GM12875 (cell line): ENCODE results near the gene KRTAP5-1.

Source experiments
- H3K4me3 ChIP-seq: one replicate; pipeline ENCODE4 v1.5.1; 2011; ENCODE audit warnings: low read depth, low read length, control low read depth
- CTCF ChIP-seq: IDR thresholded peaks from 2 replicates; pipeline ENCODE4 v1.5.1; 2011; ENCODE audit warnings: low read depth, mild to moderate bottlenecking, control low read depth, inconsistent platforms, low read length, moderate library complexity, borderline replicate concordance; ENCODE audit not compliant: insufficient read depth

Gene KRTAP5-1

DNA sequence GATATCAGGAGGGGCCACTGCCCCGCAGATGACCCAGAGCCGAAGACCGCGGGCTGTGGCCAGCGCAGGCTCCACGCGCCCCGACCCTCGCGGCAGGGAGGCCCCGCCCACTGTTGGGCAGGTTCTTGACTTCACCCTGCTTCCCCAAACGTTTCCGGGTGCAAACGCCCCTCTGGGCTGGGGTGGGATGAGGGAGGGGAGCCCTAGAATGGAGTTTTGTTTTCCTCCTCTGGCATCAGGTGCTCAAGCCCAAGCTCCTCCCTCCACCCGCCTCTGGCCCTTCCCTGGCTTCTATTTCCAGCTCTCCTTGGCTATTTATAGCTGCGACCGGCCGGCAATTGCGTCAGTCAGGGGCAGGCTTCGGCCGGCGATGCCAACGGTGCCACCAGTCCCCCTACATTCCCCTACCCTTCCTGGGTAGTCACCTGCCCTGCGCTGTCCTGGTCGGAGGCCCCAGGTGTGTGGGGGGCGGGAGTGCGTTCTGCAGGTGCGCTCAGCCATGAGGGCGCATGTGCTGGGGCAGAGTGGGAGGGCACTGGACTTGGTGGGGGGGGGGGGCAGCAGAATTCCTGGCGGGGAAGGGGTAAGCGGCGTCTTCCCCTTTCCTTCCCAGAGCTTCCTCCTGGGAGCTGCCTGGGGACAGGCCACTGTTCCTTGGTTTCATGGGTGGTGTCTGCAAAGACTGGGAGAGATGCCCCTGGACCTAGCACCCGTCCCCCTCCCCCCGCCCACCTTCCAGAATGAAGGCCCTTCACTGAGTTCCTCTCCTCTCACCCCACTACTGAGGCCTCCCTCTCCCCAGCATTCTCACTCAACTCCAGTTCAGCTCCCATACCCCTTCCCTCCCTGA is 36.6 kb downstream of the KRTAP5-1 start:
- no peak overlapping the region for H3K4me3 ChIP-seq
- no peak for TF ChIP-seq CTCF

DNA sequence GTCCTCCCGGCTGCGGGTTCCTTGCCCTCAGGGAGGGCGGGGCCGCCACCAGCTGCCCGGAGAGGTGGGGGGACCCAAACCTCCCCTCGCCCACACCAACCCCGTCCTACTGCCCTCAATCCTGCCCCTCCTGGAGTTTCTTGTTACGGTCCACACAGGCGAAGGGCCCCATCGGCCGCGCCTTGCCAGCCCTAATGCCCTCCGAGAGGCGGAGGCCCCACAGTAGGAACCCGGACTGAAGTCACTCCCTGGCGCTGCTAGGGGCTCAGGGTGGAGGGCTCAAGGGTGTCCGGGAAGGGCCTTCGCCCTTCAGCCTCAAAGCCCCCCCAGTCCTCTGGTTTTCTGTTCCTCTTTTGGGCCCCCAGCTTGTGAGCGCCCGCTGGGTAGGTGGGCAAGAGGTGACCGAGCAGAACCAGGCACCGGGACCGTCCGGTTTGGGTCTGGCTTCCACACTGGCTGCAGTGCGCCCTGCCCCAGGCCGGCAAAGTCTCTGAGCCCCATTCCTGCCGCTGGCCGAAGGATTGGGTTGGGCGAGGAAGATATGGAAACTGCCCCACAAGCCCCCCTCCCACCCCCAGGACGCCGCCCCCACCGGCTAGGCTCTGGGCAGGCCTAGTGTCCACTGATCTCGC is 37.5 kb downstream of the KRTAP5-1 start:
- no peak for TF ChIP-seq CTCF
- H3K4me3 ChIP-seq = no peak overlapping the region

GRCh38 chr11:1546536-1547466 is 38.3 kb downstream of the KRTAP5-1 start:
- H3K4me3 ChIP-seq = no peak overlapping the region
- TF ChIP-seq CTCF = peak; percentile 78

DNA sequence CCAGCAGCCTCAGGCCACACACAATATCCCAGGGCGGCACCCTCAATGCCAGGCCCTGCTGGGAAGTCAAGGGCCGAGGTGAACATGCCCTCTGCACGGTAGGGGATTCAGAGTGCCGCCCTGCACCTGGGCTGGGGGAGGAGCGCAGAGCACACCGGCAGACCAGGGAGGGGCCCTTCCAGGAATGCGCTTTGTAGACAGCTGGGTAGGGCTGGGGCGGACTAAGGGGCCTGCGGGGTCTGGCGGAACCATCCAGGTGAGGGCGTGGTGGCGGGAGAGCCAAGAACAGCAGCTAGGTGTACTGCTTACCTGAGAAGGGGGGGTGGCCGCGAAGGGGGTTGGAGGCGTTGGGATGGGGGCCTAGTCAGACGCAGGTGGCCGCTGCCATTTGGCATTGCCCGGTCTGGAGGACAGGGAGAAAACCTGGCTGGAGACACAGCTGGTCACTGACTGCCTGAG is 39.0 kb downstream of the KRTAP5-1 start:
- no peak for TF ChIP-seq CTCF
- no peak overlapping the region for H3K4me3 ChIP-seq

DNA sequence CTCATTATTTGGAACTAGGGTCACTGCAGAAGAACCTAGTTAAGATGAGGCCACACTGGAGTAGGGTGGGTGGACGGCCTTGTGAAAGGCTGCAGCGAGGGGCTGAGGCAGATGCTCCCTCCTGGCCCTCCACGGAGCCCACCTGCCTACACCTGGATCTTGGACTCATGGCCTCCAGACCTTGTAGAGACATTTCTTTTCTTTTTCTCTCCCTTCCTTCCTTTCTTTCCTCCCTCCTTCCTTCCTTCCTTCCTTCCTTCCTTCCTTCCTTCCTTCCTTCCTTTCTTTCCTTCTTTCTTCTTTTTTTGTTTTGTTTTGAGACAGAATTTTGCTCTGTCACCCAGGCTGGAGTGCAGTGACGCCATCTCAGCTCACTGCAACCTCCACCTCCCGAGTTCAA is 39.7 kb downstream of the KRTAP5-1 start:
- no peak for TF ChIP-seq CTCF
- no peak overlapping the region for H3K4me3 ChIP-seq

DNA sequence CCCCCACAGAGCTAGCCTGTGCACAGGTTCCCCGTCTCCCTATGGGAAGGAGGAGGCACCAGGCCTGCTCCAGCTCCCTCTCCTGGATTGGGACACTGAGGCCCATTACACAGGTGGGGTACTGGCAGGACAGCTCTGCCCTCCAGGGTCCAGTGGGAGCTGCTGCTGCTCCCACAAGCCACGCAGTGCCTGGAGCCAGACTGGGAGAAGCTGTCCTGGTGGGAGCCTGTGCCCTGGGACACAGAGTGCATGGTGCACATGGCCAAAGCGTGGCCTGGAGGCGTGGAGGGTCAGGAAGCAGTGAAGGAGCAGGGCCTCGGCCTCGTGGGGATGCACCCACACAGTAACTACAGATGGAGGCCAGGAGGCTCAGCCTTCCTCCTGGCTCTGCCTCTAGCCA is 40.5 kb downstream of the KRTAP5-1 start:
- no peak for TF ChIP-seq CTCF

More for the DNA sequence above, 40.5 kb downstream of the KRTAP5-1 start:
- H3K4me3 ChIP-seq = no peak overlapping the region
